GM19328 (cell line): ENCODE measurements around the gene PRR5.

Experiments
- ATAC-seq: cut with Tn5 transposase; IDR thresholded peaks from one replicate; pipeline ENCODE4 v1.9.1; 2021; ENCODE audit warnings: mild to moderate bottlenecking, moderate library complexity; ENCODE audit not compliant: unreplicated experiment

The PRR5 gene

GRCh38 chr22:44711690-44712555, 9.9 kb downstream of the PRR5 start:
- ATAC-seq: no peak

GRCh38 chr22:44712962-44713361, 11.0 kb downstream of the PRR5 start:
- no peak for ATAC-seq

GRCh38 chr22:44714703-44715350, 12.8 kb downstream of the PRR5 start:
- no peak for ATAC-seq

GRCh38 chr22:44718418-44718817, 16.4 kb downstream of the PRR5 start:
- no peak for ATAC-seq

GRCh38 chr22:44719586-44720368, 17.8 kb downstream of the PRR5 start:
- no peak for ATAC-seq

- ATAC-seq: no peak
These were observed 19.2 kb downstream of the PRR5 start for GRCh38 chr22:44721213-44721612.

GRCh38 chr22:44722611-44723010, 20.6 kb downstream of the PRR5 start:
- ATAC-seq: no peak

GRCh38 chr22:44723801-44724200, 21.8 kb downstream of the PRR5 start:
- ATAC-seq: no peak

- ATAC-seq: no peak
These were observed 22.4 kb downstream of the PRR5 start for GRCh38 chr22:44724416-44724815.

GRCh38 chr22:44724859-44725258, 22.9 kb downstream of the PRR5 start:
- ATAC-seq: no peak

GRCh38 chr22:44726439-44726838, 24.4 kb downstream of the PRR5 start:
- no peak for ATAC-seq

- ATAC-seq: no peak
These were observed 25.1 kb downstream of the PRR5 start for GRCh38 chr22:44727148-44727547.

GRCh38 chr22:44727709-44728108, 25.7 kb downstream of the PRR5 start:
- ATAC-seq: no peak

GRCh38 chr22:44728761-44729324, 26.8 kb downstream of the PRR5 start:
- ATAC-seq: no peak

- no peak for ATAC-seq
These were observed 27.5 kb downstream of the PRR5 start for GRCh38 chr22:44729391-44730021.

- no peak for ATAC-seq
These were observed 28.0 kb downstream of the PRR5 start for GRCh38 chr22:44730022-44730393.

GRCh38 chr22:44730490-44731356, 28.7 kb downstream of the PRR5 start:
- no peak for ATAC-seq

GRCh38 chr22:44731357-44731970, 29.5 kb downstream of the PRR5 start:
- ATAC-seq: no peak

- no peak for ATAC-seq
These were observed 30.1 kb downstream of the PRR5 start for GRCh38 chr22:44732017-44732561.
